SK-N-SH (cell line): ENCODE results near the gene PCYOX1L. TPM values are rescaled to one million over a fixed set of nuclear protein-coding genes. Genes with fewer than 3 reads are reported as not detected.

Source experiments
- CTCF ChIA-PET: fragments of 300-600, 350-600 bp; formaldehyde crosslinking; extraction: SDS; loops from one replicate; lab custom pipeline; 2021; lab: Yijun Ruan, JAX
- POLR2A ChIA-PET: fragments of 350-600 bp; sonication (Branson Sonifier 250); formaldehyde crosslinking; extraction: SDS; loops from one replicate; lab custom pipeline; 2020; ENCODE audit warnings: antibody characterized with exemption, inconsistent platforms; lab: Yijun Ruan, JAX
- DNase-seq: peaks from one replicate; pipeline ENCODE4 v3.0.0; 2012
- H2AFZ ChIP-seq: fragments of 200-600 bp; sonication (generic); 2 replicates; pipeline ENCODE4 v1.8.1; 2016; ENCODE audit warnings: antibody characterized with exemption, mild to moderate bottlenecking, low read depth
- H3F3A ChIP-seq: fragments of 200-600 bp; sonication (generic); replicated peaks from 2 replicates; pipeline ENCODE3; 2016; ENCODE audit warnings: antibody characterized with exemption, mild to moderate bottlenecking; ENCODE audit not compliant: insufficient read depth
- H3K27ac ChIP-seq, 2 experiments: fragments of 200-500 bp in 1 of 2; fragments of 200-600 bp in 1 of 2; sonication (Bioruptor generic) in 1 of 2; sonication (generic), shearing (Covaris generic) in 1 of 2; 2 replicates each; pipeline versions ENCODE4 v1.5.1 to v1.6.1; 2014 to 2016; ENCODE audit warnings: low read depth in 2 of 2, inconsistent platforms in 1 of 2, low read length in 1 of 2, mild to moderate bottlenecking in 1 of 2, mixed read lengths in 1 of 2
- H3K27me3 ChIP-seq: fragments of 200-600 bp; sonication (generic), shearing (Covaris generic); 2 replicates; pipeline ENCODE4 v1.6.1; 2016; ENCODE audit warnings: mixed run types; ENCODE audit not compliant: insufficient read depth
- H3K36me3 ChIP-seq, 2 experiments: fragments of 200-500 bp in 1 of 2; fragments of 200-600 bp in 1 of 2; sonication (Bioruptor generic) in 1 of 2; sonication (generic) in 1 of 2; replicated peaks in 1 of 2; 2 replicates each; pipeline versions ENCODE3 to v1.5.1; 2014 to 2016; ENCODE audit warnings: low read length in 1 of 2, mild to moderate bottlenecking in 1 of 2; ENCODE audit not compliant: insufficient read depth in 2 of 2, control insufficient read depth in 1 of 2
- H3K4me1 ChIP-seq, 2 experiments: fragments of 200-500 bp in 1 of 2; fragments of 200-600 bp in 1 of 2; sonication (Bioruptor generic) in 1 of 2; sonication (generic), shearing (Covaris generic) in 1 of 2; 2 replicates each; pipeline versions ENCODE4 v1.5.1 to v1.6.1; 2014 to 2016; ENCODE audit warnings: low read depth in 1 of 2, low read length in 1 of 2, mixed run types in 1 of 2; ENCODE audit not compliant: insufficient read depth in 2 of 2, control insufficient read depth in 1 of 2
- H3K4me2 ChIP-seq: fragments of 200-600 bp; sonication (generic), shearing (Covaris generic); 2 replicates; pipeline ENCODE4 v1.6.1; 2017; ENCODE audit warnings: mixed run types
- H3K4me3 ChIP-seq, 2 experiments: fragments of 200-500 bp in 1 of 2; fragments of 200-600 bp in 1 of 2; sonication (Bioruptor generic) in 1 of 2; sonication (generic), shearing (Covaris generic) in 1 of 2; 2 replicates each; pipeline versions ENCODE4 v1.5.1 to v1.8.1; 2014 to 2016; ENCODE audit warnings: low read depth in 2 of 2, inconsistent platforms in 1 of 2, low read length in 1 of 2, mild to moderate bottlenecking in 1 of 2, mixed read lengths in 1 of 2, moderate library complexity in 1 of 2
- H3K79me2 ChIP-seq: fragments of 200-600 bp; sonication (generic); 2 replicates; pipeline ENCODE4 v1.8.1; 2017; ENCODE audit warnings: mild to moderate bottlenecking; ENCODE audit not compliant: insufficient read depth
- H3K9ac ChIP-seq: fragments of 200-600 bp; sonication (generic); 2 replicates; pipeline ENCODE4 v1.6.1; 2017; ENCODE audit warnings: mixed run types
- H3K9me2 ChIP-seq: fragments of 200-600 bp; sonication (generic); 2 replicates; pipeline ENCODE4 v1.6.1; 2017; ENCODE audit warnings: mixed run types
- H3K9me3 ChIP-seq: fragments of 200-600 bp; sonication (generic); 2 replicates; pipeline ENCODE4 v1.6.1; 2017; ENCODE audit warnings: mixed run types, mild to moderate bottlenecking, moderate library complexity
- H4K20me1 ChIP-seq: fragments of 200-600 bp; sonication (generic); 2 replicates; pipeline ENCODE4 v1.6.1; 2017; ENCODE audit warnings: mild to moderate bottlenecking, mixed run types; ENCODE audit not compliant: insufficient read depth
- CHD2 ChIP-seq: fragments of 150-350 bp; IDR thresholded peaks from 2 replicates; pipeline ENCODE4 v1.6.1; 2018; ENCODE audit warnings: low read length; ENCODE audit not compliant: partially characterized antibody
- CTCF ChIP-seq: fragments of 200-600 bp; sonication (generic); IDR thresholded peaks from 2 replicates; pipeline ENCODE4 v1.6.1; 2017; ENCODE audit warnings: antibody characterized with exemption, mild to moderate bottlenecking, moderate library complexity
- ELF1 ChIP-seq: IDR thresholded peaks from 2 replicates; pipeline ENCODE4 v1.4.0; 2012
- FOXM1 ChIP-seq: IDR thresholded peaks from 2 replicates; pipeline ENCODE4 v1.4.0; 2012; ENCODE audit warnings: low read depth, mild to moderate bottlenecking
- MEF2A ChIP-seq: IDR thresholded peaks from 2 replicates; pipeline ENCODE4 v1.4.0; 2012; ENCODE audit warnings: low read depth, borderline replicate concordance
- RAD21 ChIP-seq: IDR thresholded peaks from 2 replicates; pipeline ENCODE4 v1.6.1; 2012; ENCODE audit warnings: mild to moderate bottlenecking, low read length
- RFX5 ChIP-seq: IDR thresholded peaks from 2 replicates; pipeline ENCODE4 v1.6.1; 2012; ENCODE audit warnings: mild to moderate bottlenecking, improper control_type of control experiment, low read length
- SMC3 ChIP-seq: IDR thresholded peaks from 2 replicates; pipeline ENCODE4 v1.6.1; 2012; ENCODE audit warnings: low read depth, low read length, improper control_type of control experiment
- TCF12 ChIP-seq: IDR thresholded peaks from 2 replicates; pipeline ENCODE4 v1.4.0; 2012
- YY1 ChIP-seq: IDR thresholded peaks from 2 replicates; pipeline ENCODE4 v1.4.0; 2012; ENCODE audit warnings: low read depth, mild to moderate bottlenecking
- WGBS: methylation state at CpG from one replicate; pipeline ENCODE4 v1.1.6; 2017; ENCODE audit warnings: low lambda C conversion rate; 5-methylcytosine and 5-hydroxymethylcytosine counted together
- polyA plus RNA-seq, 3 experiments: library from polyadenylated mRNA; depleted of rRNA; stranded (reverse); fragments of >200 nt; gene quantifications; 2 replicates each; pipeline ENCODE4 v1.2.3, GENCODE V29; 2012
- TF ChIP-seq, protein P1 (sequence below): IDR thresholded peaks from 2 replicates; pipeline ENCODE4 v1.4.0; 2012; ENCODE audit warnings: low read depth, borderline replicate concordance
- TF ChIP-seq, protein P2 (sequence below): IDR thresholded peaks from 2 replicates; pipeline ENCODE4 v1.6.1; 2012; ENCODE audit warnings: mild to moderate bottlenecking, low read depth, low read length, moderate library complexity
- TF ChIP-seq, protein P3 (sequence below): fragments of 150-350 bp; IDR thresholded peaks from 2 replicates; pipeline ENCODE4 v1.6.1; 2016; ENCODE audit warnings: mild to moderate bottlenecking, low read depth, low read length

PCYOX1L gene
- polyA plus RNA-seq, 1 of the 3 experiments (the other 2 are of a cell fraction), result 17.5 TPM

DNA sequence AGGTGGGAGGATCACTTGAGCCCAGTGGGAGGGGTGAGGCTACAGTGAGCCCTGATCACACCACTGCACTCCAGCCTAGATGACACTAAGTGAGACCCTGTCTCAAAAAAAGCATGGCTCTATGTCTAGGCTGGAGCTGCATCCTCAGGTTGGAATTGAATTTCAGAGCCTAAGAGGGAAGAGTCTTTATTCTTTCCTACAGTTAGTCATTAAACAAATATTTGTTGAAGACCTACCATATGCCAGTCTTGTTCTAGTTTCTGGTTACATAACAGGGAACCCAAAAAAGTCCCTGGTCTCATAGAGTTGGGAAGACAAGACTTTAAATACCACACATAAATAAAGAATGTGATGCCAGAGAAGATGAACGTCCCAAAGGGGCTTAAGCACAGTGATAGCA, 19.5 kb upstream of the PCYOX1L start:
- no peaks in the 10 kb centered on the region for H3K9me2 ChIP-seq
- no peak overlapping the region for H3K4me2 ChIP-seq
- no peak for DNase-seq
- no peaks in the 10 kb centered on the region for H3K4me1 ChIP-seq
- H3K27me3 ChIP-seq, result no peaks in the 10 kb centered on the region
- H3K36me3 ChIP-seq, result no peaks in the 10 kb centered on the region
- H3K4me3 ChIP-seq, result no peak overlapping the region
- no peak overlapping the region for H2AFZ ChIP-seq
- no peak overlapping the region for H3K9ac ChIP-seq
- WGBS, result 55% methylated on average over 1 of the region's 1 CpG
- ChIA-PET CTCF (interaction anchor here (1.0 kb wide), 1 partner anchor 33 kb away, joined by 4 read pairs; no protein-coding TSS in a partner anchor), POLR2A (no interaction called here)
- H3K9me3 ChIP-seq, result no peaks in the 10 kb centered on the region
- TF ChIP-seq CHD2 (no peak), MEF2A (no peak), TCF12 (no peak), FOXM1 (no peak)
- TF ChIP-seq, protein P1, sequence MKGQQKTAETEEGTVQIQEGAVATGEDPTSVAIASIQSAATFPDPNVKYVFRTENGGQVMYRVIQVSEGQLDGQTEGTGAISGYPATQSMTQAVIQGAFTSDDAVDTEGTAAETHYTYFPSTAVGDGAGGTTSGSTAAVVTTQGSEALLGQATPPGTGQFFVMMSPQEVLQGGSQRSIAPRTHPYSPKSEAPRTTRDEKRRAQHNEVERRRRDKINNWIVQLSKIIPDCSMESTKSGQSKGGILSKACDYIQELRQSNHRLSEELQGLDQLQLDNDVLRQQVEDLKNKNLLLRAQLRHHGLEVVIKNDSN, result no peak
- no peaks in the 10 kb centered on the region for H4K20me1 ChIP-seq
- H3K79me2 ChIP-seq, result no peaks in the 10 kb centered on the region
- no peak overlapping the region for H3K27ac ChIP-seq
- no peaks in the 10 kb centered on the region for H3F3A ChIP-seq

- Histone ChIP-seq H3K9me2 (no peaks in the 10 kb centered on the region), H3K4me1 (no peaks in the 10 kb centered on the region), H3K9me3 (no peaks in the 10 kb centered on the region), H3K4me2 (no peak overlapping the region), H3K27me3 (no peaks in the 10 kb centered on the region), H3K9ac (no peak overlapping the region), H3F3A (peaks cover 6% of the 10 kb centered on the region), H3K27ac (no peak overlapping the region)
- POLR2A ChIA-PET, result no interaction called here
- DNase-seq, result no peak
- WGBS, result 72% methylated on average over 1 of the region's 1 CpG
- TF ChIP-seq RAD21 (no peak), RFX5 (no peak), TCF12 (no peak), FOXM1 (no peak), SMC3 (no peak), ELF1 (no peak), YY1 (no peak), CHD2 (no peak), CTCF (no peak)
- TF ChIP-seq, protein P2, sequence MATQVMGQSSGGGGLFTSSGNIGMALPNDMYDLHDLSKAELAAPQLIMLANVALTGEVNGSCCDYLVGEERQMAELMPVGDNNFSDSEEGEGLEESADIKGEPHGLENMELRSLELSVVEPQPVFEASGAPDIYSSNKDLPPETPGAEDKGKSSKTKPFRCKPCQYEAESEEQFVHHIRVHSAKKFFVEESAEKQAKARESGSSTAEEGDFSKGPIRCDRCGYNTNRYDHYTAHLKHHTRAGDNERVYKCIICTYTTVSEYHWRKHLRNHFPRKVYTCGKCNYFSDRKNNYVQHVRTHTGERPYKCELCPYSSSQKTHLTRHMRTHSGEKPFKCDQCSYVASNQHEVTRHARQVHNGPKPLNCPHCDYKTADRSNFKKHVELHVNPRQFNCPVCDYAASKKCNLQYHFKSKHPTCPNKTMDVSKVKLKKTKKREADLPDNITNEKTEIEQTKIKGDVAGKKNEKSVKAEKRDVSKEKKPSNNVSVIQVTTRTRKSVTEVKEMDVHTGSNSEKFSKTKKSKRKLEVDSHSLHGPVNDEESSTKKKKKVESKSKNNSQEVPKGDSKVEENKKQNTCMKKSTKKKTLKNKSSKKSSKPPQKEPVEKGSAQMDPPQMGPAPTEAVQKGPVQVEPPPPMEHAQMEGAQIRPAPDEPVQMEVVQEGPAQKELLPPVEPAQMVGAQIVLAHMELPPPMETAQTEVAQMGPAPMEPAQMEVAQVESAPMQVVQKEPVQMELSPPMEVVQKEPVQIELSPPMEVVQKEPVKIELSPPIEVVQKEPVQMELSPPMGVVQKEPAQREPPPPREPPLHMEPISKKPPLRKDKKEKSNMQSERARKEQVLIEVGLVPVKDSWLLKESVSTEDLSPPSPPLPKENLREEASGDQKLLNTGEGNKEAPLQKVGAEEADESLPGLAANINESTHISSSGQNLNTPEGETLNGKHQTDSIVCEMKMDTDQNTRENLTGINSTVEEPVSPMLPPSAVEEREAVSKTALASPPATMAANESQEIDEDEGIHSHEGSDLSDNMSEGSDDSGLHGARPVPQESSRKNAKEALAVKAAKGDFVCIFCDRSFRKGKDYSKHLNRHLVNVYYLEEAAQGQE, result no peak
- TF ChIP-seq, protein P3, sequence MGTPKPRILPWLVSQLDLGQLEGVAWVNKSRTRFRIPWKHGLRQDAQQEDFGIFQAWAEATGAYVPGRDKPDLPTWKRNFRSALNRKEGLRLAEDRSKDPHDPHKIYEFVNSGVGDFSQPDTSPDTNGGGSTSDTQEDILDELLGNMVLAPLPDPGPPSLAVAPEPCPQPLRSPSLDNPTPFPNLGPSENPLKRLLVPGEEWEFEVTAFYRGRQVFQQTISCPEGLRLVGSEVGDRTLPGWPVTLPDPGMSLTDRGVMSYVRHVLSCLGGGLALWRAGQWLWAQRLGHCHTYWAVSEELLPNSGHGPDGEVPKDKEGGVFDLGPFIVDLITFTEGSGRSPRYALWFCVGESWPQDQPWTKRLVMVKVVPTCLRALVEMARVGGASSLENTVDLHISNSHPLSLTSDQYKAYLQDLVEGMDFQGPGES, result no peak
- TF ChIP-seq, all 33 proteins: peak for 0
- Histone ChIP-seq H3K4me3 (no peak overlapping the region), H4K20me1 (no peaks in the 10 kb centered on the region), H3K79me2 (peaks cover 6% of the 10 kb centered on the region), H3K36me3 (no peaks in the 10 kb centered on the region), H2AFZ (no peak overlapping the region)
- CTCF ChIA-PET, result interaction anchor here (1.0 to 1.4 kb wide), 3 partner anchors 24 to 93 kb away, joined by 3 read pairs; no protein-coding TSS in a partner anchor
These were observed 16.9 kb upstream of the PCYOX1L start for GRCh38 chr5:149340920-149341319.
